ENCODE data around the gene RASSF8.

Gene RASSF8

GRCh38 chr12:26126340-26127284 lies 168.1 kb downstream of the RASSF8 start:
- peak; percentile 36 to 90 (median 80) for DNase-seq

- DNase-seq = peak in 1 of 14 donors; percentile 25
These were observed 168.9 kb downstream of the RASSF8 start for GRCh38 chr12:26127404-26127803.

- DNase-seq = no peak
These were observed 169.7 kb downstream of the RASSF8 start for GRCh38 chr12:26128168-26128567.

Data from C1 segment of cervical spinal cord (tissue), 14 donors.